ENCODE measurements around the gene SSNA1.

The SSNA1 gene

DNA sequence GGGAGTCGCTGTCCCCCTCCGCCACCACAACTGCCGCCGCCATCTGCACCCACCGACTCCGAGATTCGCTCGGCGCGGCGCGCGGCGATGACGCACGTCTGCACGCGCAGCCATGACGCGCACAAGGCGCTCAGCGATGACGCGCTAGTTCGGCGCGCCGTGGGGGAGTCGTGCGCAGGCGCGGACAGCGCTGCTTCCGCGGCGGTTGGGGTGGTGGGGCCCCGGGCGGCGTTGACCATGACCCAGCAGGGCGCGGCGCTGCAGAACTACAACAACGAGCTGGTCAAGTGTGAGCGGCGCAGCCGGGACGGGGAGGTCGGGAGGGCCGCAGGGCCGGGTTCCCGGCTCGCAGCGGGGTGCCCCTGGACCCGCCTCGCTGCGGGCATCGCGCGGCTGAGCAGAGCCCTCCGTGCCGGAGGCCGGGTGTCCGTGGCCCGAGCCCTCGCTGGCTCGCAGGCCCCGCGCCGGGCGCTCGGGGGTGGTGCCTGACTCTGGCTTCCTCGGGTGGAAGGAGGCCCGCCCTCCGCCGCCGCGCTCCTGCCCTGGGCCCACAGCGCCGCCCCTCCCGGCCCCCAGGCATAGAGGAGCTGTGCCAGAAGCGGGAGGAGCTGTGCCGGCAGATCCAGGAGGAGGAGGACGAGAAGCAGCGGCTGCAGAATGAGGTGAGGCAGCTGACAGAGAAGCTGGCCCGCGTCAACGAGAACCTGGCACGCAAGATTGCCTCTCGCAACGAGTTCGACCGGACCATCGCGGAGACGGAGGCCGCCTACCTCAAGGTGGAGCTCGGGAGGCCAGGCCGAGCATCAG, at the start of gene SSNA1, which contains the start of gene ANAPC2:
SSNA1 (plus strand) TSS at position 187 of the 807 bp plus-strand sequence; CDS start at position 238, 51 bp downstream.
ANAPC2 (minus strand) TSS at position 71 of the 807 bp plus-strand sequence; CDS start at position 43, 28 bp downstream.
- TF ChIP-seq CTCF (IDR thresholded peaks at IDR 0.05; ENCODE audit: low read depth, low read length), result peak; percentile 50
- peak; percentile 93 to 95 for DNase-seq (ENCODE audit: low read depth in 2 of 2)
- H3K4me3 ChIP-seq (replicated peaks in 1 of 2; ENCODE audit: low read depth in 2 of 2, low read length in 2 of 2), result peak within 1 kb of the TSS; percentile 95 to 99

DNA sequence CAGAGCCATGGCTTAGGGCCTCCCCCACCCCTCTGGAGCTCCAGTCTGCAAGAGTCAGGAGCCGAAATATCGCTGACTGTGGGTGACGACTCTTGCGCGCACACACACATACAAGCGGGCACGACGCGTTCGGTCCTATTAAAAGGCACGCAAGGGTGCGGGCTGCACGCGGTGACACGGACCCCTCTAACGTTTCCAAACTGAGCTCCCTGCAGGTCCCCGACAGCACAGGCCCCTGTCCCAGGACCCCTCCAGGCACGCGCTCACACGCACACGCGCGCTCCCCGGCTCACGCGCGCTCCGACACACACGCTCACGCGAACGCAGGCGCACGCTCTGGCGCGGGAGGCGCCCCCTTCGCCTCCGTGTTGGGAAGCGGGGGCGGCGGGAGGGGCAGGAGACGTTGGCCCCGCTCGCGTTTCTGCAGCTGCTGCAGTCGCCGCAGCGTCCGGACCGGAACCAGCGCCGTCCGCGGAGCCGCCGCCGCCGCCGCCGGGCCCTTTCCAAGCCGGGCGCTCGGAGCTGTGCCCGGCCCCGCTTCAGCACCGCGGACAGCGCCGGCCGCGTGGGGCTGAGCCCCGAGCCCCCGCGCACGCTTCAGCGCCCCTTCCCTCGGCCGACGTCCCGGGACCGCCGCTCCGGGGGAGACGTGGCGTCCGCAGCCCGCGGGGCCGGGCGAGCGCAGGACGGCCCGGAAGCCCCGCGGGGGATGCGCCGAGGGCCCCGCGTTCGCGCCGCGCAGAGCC, 49.6 kb upstream of the SSNA1 start, which contains the start of gene GRIN1:
GRIN1 (plus strand) TSS at position 433 of the 746 bp plus-strand sequence. CDS start 333 bp downstream, outside the sequence.
- peak in 1 of 2 donors; percentile 32 for DNase-seq (ENCODE audit: low read depth in 2 of 2)
- no peak for TF ChIP-seq CTCF (IDR thresholded peaks at IDR 0.05; ENCODE audit: low read depth, low read length)
- no peak within 1 kb of the TSS for H3K4me3 ChIP-seq (replicated peaks in 1 of 2; ENCODE audit: low read depth in 2 of 2, low read length in 2 of 2)

- no peak for DNase-seq (ENCODE audit: low read depth in 2 of 2)
- H3K4me3 ChIP-seq (replicated peaks in 1 of 2; ENCODE audit: low read depth in 2 of 2, low read length in 2 of 2), result no peak overlapping the region
These were observed 48.9 kb upstream of the SSNA1 start for GRCh38 chr9:137139468-137140150.

GRCh38 chr9:137140151-137141012, 48.1 kb upstream of the SSNA1 start:
- TF ChIP-seq CTCF (IDR thresholded peaks at IDR 0.05; ENCODE audit: low read depth, low read length), result no peak
- DNase-seq (ENCODE audit: low read depth in 2 of 2), result no peak
- no peak overlapping the region for H3K4me3 ChIP-seq (replicated peaks in 1 of 2; ENCODE audit: low read depth in 2 of 2, low read length in 2 of 2)

More at GRCh38 chr9:137139468-137140150, 48.9 kb upstream of the SSNA1 start:
- TF ChIP-seq CTCF (IDR thresholded peaks at IDR 0.05; ENCODE audit: low read depth, low read length), result no peak

- DNase-seq (ENCODE audit: low read depth in 2 of 2), result no peak
- no peak overlapping the region for H3K4me3 ChIP-seq (replicated peaks in 1 of 2; ENCODE audit: low read depth in 2 of 2, low read length in 2 of 2)
- TF ChIP-seq CTCF (IDR thresholded peaks at IDR 0.05; ENCODE audit: low read depth, low read length), result no peak
These were observed 47.2 kb upstream of the SSNA1 start for GRCh38 chr9:137141050-137141810.

Data from cardiac fibroblast (primary cell).